GM12878 (cell line): Measurements from ENCODE around the gene MAP2K1. TPM values are rescaled to one million over a fixed set of nuclear protein-coding genes. Genes with fewer than 3 reads are reported as not detected.

Source experiments
- ASH2L ChIP-seq: fragments of 300-600, 200-600 bp; sonication (generic); IDR thresholded peaks from 2 replicates; pipeline ENCODE4 v1.6.1; 2017; ENCODE audit warnings: low read depth, mild to moderate bottlenecking, borderline replicate concordance
- ATF7 ChIP-seq: fragments of 450-650 bp; IDR thresholded peaks from 2 replicates; pipeline ENCODE4 v1.6.1; 2016; ENCODE audit warnings: low read depth, mild to moderate bottlenecking
- BCL3 ChIP-seq: IDR thresholded peaks from 2 replicates; pipeline ENCODE4 v1.6.1; 2011; ENCODE audit warnings: borderline replicate concordance, low read depth, mild to moderate bottlenecking, moderate library complexity, low read length; ENCODE audit not compliant: insufficient read depth, poor library complexity, severe bottlenecking
- CBFB ChIP-seq: IDR thresholded peaks from 2 replicates; pipeline ENCODE4 v1.6.1; 2016; ENCODE audit warnings: antibody characterized with exemption, low read depth
- CUX1 ChIP-seq: IDR thresholded peaks from 2 replicates; pipeline ENCODE4 v1.6.1; 2012; ENCODE audit warnings: improper control_type of control experiment, low read depth, low read length; ENCODE audit not compliant: insufficient replicate concordance
- EED ChIP-seq: sonication (generic); IDR thresholded peaks from 2 replicates; pipeline ENCODE4 v1.6.1; 2016; ENCODE audit warnings: antibody characterized with exemption, low read depth
- ESRRA ChIP-seq: IDR thresholded peaks from 2 replicates; pipeline ENCODE4 v1.6.1; 2012; ENCODE audit warnings: mild to moderate bottlenecking, low read length, improper control_type of control experiment
- FOXM1 ChIP-seq: IDR thresholded peaks from 2 replicates; pipeline ENCODE4 v1.6.1; 2012; ENCODE audit warnings: low read depth, mild to moderate bottlenecking, inconsistent platforms, low read length, moderate library complexity
- HDGF ChIP-seq: fragments of 450-650 bp; IDR thresholded peaks from 2 replicates; pipeline ENCODE4 v1.6.1; 2016; ENCODE audit warnings: antibody characterized with exemption
- MEF2B ChIP-seq: fragments of 450-650 bp; IDR thresholded peaks from 2 replicates; pipeline ENCODE4 v1.6.1; 2018; ENCODE audit warnings: mild to moderate bottlenecking, moderate library complexity; ENCODE audit not compliant: partially characterized antibody, poor library complexity, severe bottlenecking
- MTA2 ChIP-seq: fragments of 450-650 bp; IDR thresholded peaks from 2 replicates; pipeline ENCODE4 v1.6.1; 2016; ENCODE audit warnings: low read depth, mild to moderate bottlenecking, moderate library complexity
- NFIC ChIP-seq: IDR thresholded peaks from 2 replicates; pipeline ENCODE4 v1.6.1; 2012; ENCODE audit warnings: low read depth, mild to moderate bottlenecking, inconsistent platforms, low read length, moderate library complexity
- NFYB ChIP-seq: IDR thresholded peaks from 2 replicates; pipeline ENCODE4 v1.6.1; 2011; ENCODE audit warnings: low read depth, mild to moderate bottlenecking, low read length, improper control_type of control experiment, moderate library complexity; ENCODE audit not compliant: insufficient read depth
- NR2C2 ChIP-seq: IDR thresholded peaks from 2 replicates; pipeline ENCODE4 v1.6.1; 2011; ENCODE audit warnings: borderline replicate concordance, low read depth; ENCODE audit not compliant: control insufficient read depth, insufficient read length
- NRF1 ChIP-seq: conservative IDR thresholded peaks from 2 replicates; pipeline ENCODE4 v1.6.1; 2011; ENCODE audit warnings: mild to moderate bottlenecking, low read depth, low read length, improper control_type of control experiment
- POU2F2 ChIP-seq: IDR thresholded peaks from 3 replicates; pipeline ENCODE4 v1.6.1; 2011; ENCODE audit warnings: low read depth, mild to moderate bottlenecking, low read length, borderline replicate concordance
- RAD21 ChIP-seq: IDR thresholded peaks from 2 replicates; pipeline ENCODE4 v1.6.1; 2011; ENCODE audit warnings: mild to moderate bottlenecking, low read depth, low read length, moderate library complexity; ENCODE audit not compliant: insufficient read depth
- RBBP5 ChIP-seq: fragments of 200-600 bp; sonication (generic); conservative IDR thresholded peaks from 2 replicates; pipeline ENCODE4 v1.6.1; 2016
- SMAD1 ChIP-seq: fragments of 450-650 bp; IDR thresholded peaks from 2 replicates; pipeline ENCODE4 v1.6.1; 2018; ENCODE audit warnings: mild to moderate bottlenecking, low read depth; ENCODE audit not compliant: partially characterized antibody
- SMARCA5 ChIP-seq: fragments of 450-650 bp; IDR thresholded peaks from 2 replicates; pipeline ENCODE4 v1.6.1; 2017; ENCODE audit warnings: mild to moderate bottlenecking
- SPI1 ChIP-seq: IDR thresholded peaks from 2 replicates; pipeline ENCODE4 v1.6.1; 2011; ENCODE audit warnings: low read depth, mild to moderate bottlenecking, low read length, moderate library complexity, borderline replicate concordance; ENCODE audit not compliant: insufficient read depth
- SREBF1 ChIP-seq: IDR thresholded peaks from 2 replicates; pipeline ENCODE4 v1.6.1; 2012; ENCODE audit warnings: mild to moderate bottlenecking, low read length
- SUZ12 ChIP-seq: fragments of 200-600 bp; sonication (generic); IDR thresholded peaks from one replicate; pipeline ENCODE4 v1.6.1; 2018; ENCODE audit warnings: antibody characterized with exemption, mild to moderate bottlenecking; ENCODE audit not compliant: unreplicated experiment
- TAF1 ChIP-seq: IDR thresholded peaks from 2 replicates; pipeline ENCODE4 v1.6.1; 2011; ENCODE audit warnings: mild to moderate bottlenecking, low read depth, low read length, borderline replicate concordance
- TBL1XR1 ChIP-seq: IDR thresholded peaks from 2 replicates; pipeline ENCODE4 v1.6.1; 2012; ENCODE audit warnings: low read depth, low read length, improper control_type of control experiment
- ZNF24 ChIP-seq: fragments of 450-650 bp; IDR thresholded peaks from 2 replicates; pipeline ENCODE4 v1.6.1; 2017; ENCODE audit warnings: antibody characterized with exemption, mild to moderate bottlenecking
- ZNF384 ChIP-seq: IDR thresholded peaks from 2 replicates; pipeline ENCODE4 v1.6.1; 2012; ENCODE audit warnings: low read depth, mild to moderate bottlenecking, low read length, improper control_type of control experiment, borderline replicate concordance
- polyA plus RNA-seq, 11 experiments: library from polyadenylated mRNA; depleted of rRNA in 4 of 11; unstranded in 6 of 11; stranded (reverse) in 5 of 11; fragments of >200 nt; fragmentation: Nextera tagmentation in 4 of 11; fragmentation: Illumina TruSeq in 1 of 11; extraction: Ambion mirVana in 4 of 11; extraction: Trizol in 1 of 11; gene quantifications; 1 replicate in 1 of 11; 2 replicates in 10 of 11; pipeline versions ENCODE4 v1.2.1 to v1.2.3, GENCODE V29; 2011 to 2016; ENCODE audit warnings: inconsistent platforms in 2 of 11, missing spikeins in 2 of 11, low read depth in 1 of 11
- total RNA-seq, 4 experiments: library from RNA; depleted of rRNA in 3 of 4; stranded (reverse); fragments of >200 nt in 3 of 4; fragmentation: Illumina TruSeq in 1 of 4; extraction: Trizol in 1 of 4; gene quantifications; 2 replicates each; pipeline versions ENCODE4 v1.2.1 to v1.2.3, GENCODE V29; 2013 to 2021

MAP2K1 gene
- total and polyA plus RNA-seq, 10 of the 15 experiments (the other 5 are each of a cell fraction or from before 2014, with no cell fraction given): 11.2 to 112 (median 56.6) TPM

GRCh38 chr15:66390678-66391077 is 4.0 kb downstream of the MAP2K1 start (continued):
- TF ChIP-seq ZNF24: 0 out of 2 replicates have a peak, but pooled peaks have one; percentile 17
- TF ChIP-seq RAD21: 0 out of 2 replicates have a peak, but pooled peaks have one; percentile 10
- peak; percentile 71; the same call in 1 of the 2 replicates for TF ChIP-seq TBL1XR1
- no peak for TF ChIP-seq NRF1
- peak; percentile 60; the same call in 1 of the 2 replicates for TF ChIP-seq HDGF
- no peak for TF ChIP-seq SREBF1
- no peak for TF ChIP-seq SMARCA5
- peak; percentile 94 for TF ChIP-seq NFIC
- peak; percentile 86 for TF ChIP-seq CBFB
- peak; percentile 70; the same call in 1 of the 2 replicates for TF ChIP-seq FOXM1
- peak; percentile 100 for TF ChIP-seq EED
- no peak for TF ChIP-seq NFYB
- TF ChIP-seq ATF7: peak; percentile 36; the same call in 1 of the 2 replicates
- no peak for TF ChIP-seq ASH2L
- no peak for TF ChIP-seq ESRRA
- no peak for TF ChIP-seq NR2C2
- peak; percentile 90 for TF ChIP-seq POU2F2
- TF ChIP-seq SUZ12: no peak
- peak; percentile 36; the same call in 1 of the 2 replicates for TF ChIP-seq ZNF384
- peak; percentile 46 for TF ChIP-seq BCL3
- TF ChIP-seq CUX1: no peak
- TF ChIP-seq TAF1: 0 out of 2 replicates have a peak, but pooled peaks have one; percentile 29
- peak; percentile 96 for TF ChIP-seq SPI1
- TF ChIP-seq RBBP5: no peak
- peak; percentile 19 for TF ChIP-seq MEF2B
- TF ChIP-seq SMAD1: no peak
- peak; percentile 73; the same call in 1 of the 2 replicates for TF ChIP-seq MTA2
